ENCODE data around the gene RTN4R.

RTN4R gene

DNA sequence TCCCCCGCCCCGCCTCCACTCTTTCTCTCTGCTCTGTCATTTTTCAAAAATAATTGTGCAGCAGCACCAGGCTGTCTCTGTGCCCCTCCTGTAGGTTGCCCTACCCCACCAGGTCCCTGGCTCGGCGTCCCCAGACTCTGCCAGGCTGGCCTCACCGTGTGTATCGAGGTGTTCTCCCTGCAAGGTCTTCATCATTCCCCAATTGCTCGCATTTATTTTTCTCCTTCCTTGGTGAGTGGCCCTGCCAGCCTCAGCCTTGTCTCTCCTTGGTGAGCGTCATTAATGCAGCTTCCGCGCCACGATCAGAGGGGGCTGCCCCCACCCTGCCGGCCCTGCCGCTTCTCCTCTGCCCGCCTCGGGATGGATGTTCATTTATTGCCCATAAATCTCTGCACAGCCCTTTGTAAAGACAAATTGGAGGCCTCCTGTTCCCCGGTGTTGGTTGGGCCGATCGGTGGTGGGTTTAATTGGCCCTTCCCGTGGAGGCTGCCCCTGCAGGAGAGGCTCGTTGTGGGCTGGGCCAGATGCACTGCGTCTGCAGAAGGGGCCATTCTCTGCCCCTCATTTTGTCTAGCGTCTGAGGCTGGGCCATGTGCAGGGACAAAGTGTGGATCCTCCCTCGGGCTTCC lies 33.2 kb downstream of the RTN4R start:
- H3K79me2 ChIP-seq, result no peaks in the 10 kb centered on the region
- no peaks in the 10 kb centered on the region for H3K36me3 ChIP-seq (ENCODE audit: control insufficient read depth, insufficient read depth, low read length)
- H2AFZ ChIP-seq, result no peak overlapping the region
- no peaks in the 10 kb centered on the region for H3K9me3 ChIP-seq (ENCODE audit: control insufficient read depth, low read length)
- H3K4me2 ChIP-seq (ENCODE audit: low read length), result no peak overlapping the region
- TF ChIP-seq, protein P1, sequence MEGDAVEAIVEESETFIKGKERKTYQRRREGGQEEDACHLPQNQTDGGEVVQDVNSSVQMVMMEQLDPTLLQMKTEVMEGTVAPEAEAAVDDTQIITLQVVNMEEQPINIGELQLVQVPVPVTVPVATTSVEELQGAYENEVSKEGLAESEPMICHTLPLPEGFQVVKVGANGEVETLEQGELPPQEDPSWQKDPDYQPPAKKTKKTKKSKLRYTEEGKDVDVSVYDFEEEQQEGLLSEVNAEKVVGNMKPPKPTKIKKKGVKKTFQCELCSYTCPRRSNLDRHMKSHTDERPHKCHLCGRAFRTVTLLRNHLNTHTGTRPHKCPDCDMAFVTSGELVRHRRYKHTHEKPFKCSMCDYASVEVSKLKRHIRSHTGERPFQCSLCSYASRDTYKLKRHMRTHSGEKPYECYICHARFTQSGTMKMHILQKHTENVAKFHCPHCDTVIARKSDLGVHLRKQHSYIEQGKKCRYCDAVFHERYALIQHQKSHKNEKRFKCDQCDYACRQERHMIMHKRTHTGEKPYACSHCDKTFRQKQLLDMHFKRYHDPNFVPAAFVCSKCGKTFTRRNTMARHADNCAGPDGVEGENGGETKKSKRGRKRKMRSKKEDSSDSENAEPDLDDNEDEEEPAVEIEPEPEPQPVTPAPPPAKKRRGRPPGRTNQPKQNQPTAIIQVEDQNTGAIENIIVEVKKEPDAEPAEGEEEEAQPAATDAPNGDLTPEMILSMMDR (IDR thresholded peaks at IDR 0.05), result no peak
- no peak overlapping the region for H3K27ac ChIP-seq
- H3K27me3 ChIP-seq (ENCODE audit: control insufficient read depth, insufficient read depth, low read length), result no peaks in the 10 kb centered on the region
- no peak overlapping the region for H3K9ac ChIP-seq
- H3K4me3 ChIP-seq (ENCODE audit: low read depth, low read length), result no peak overlapping the region
- H3K4me1 ChIP-seq, result no peaks in the 10 kb centered on the region

GRCh38 chr22:20234314-20234682 lies 33.8 kb downstream of the RTN4R start:
- no peak overlapping the region for H3K4me2 ChIP-seq (ENCODE audit: low read length)
- H3K4me3 ChIP-seq (ENCODE audit: low read depth, low read length), result no peak overlapping the region
- no peaks in the 10 kb centered on the region for H3K36me3 ChIP-seq (ENCODE audit: control insufficient read depth, insufficient read depth, low read length)
- no peaks in the 10 kb centered on the region for H3K9me3 ChIP-seq (ENCODE audit: control insufficient read depth, low read length)
- H3K9ac ChIP-seq, result no peak overlapping the region
- TF ChIP-seq, protein P1 (IDR thresholded peaks at IDR 0.05), result no peak
- no peak overlapping the region for H2AFZ ChIP-seq
- H3K27ac ChIP-seq, result no peak overlapping the region
- H3K4me1 ChIP-seq, result no peaks in the 10 kb centered on the region
- H3K27me3 ChIP-seq (ENCODE audit: control insufficient read depth, insufficient read depth, low read length), result no peaks in the 10 kb centered on the region
- no peaks in the 10 kb centered on the region for H3K79me2 ChIP-seq

- Histone ChIP-seq H3K36me3 (ENCODE audit: control insufficient read depth, insufficient read depth, low read length) (no peaks in the 10 kb centered on the region), H3K27me3 (ENCODE audit: control insufficient read depth, insufficient read depth, low read length) (no peaks in the 10 kb centered on the region), H3K4me2 (ENCODE audit: low read length) (no peak overlapping the region), H3K9ac (no peak overlapping the region), H3K79me2 (no peaks in the 10 kb centered on the region), H3K27ac (no peak overlapping the region), H2AFZ (no peak overlapping the region), H3K9me3 (ENCODE audit: control insufficient read depth, low read length) (no peaks in the 10 kb centered on the region), H3K4me1 (no peaks in the 10 kb centered on the region), H3K4me3 (ENCODE audit: low read depth, low read length) (no peak overlapping the region)
- TF ChIP-seq, protein P1 (IDR thresholded peaks at IDR 0.05), result no peak
Measured at GRCh38 chr22:20233351-20234313, 34.5 kb downstream of the RTN4R start.

- H3K36me3 ChIP-seq (ENCODE audit: control insufficient read depth, insufficient read depth, low read length), result no peaks in the 10 kb centered on the region
- no peak overlapping the region for H3K4me2 ChIP-seq (ENCODE audit: low read length)
- no peak overlapping the region for H2AFZ ChIP-seq
- no peaks in the 10 kb centered on the region for H3K27me3 ChIP-seq (ENCODE audit: control insufficient read depth, insufficient read depth, low read length)
- TF ChIP-seq, protein P1 (IDR thresholded peaks at IDR 0.05), result no peak
- no peak overlapping the region for H3K4me3 ChIP-seq (ENCODE audit: low read depth, low read length)
- H3K9me3 ChIP-seq (ENCODE audit: control insufficient read depth, low read length), result no peaks in the 10 kb centered on the region
- H3K4me1 ChIP-seq, result no peaks in the 10 kb centered on the region
- H3K9ac ChIP-seq, result no peak overlapping the region
- no peak overlapping the region for H3K27ac ChIP-seq
- no peaks in the 10 kb centered on the region for H3K79me2 ChIP-seq
Measured at GRCh38 chr22:20232781-20233180, 35.3 kb downstream of the RTN4R start.

All from parathyroid adenoma (tissue), 2 donors.